GM21619 (cell line): Measurements from ENCODE around the gene EIF5A.

Experiments used
- ATAC-seq: cut with Tn5 transposase; IDR thresholded peaks from one replicate; pipeline ENCODE4 v1.9.1; 2021; ENCODE audit not compliant: unreplicated experiment

The EIF5A gene

DNA sequence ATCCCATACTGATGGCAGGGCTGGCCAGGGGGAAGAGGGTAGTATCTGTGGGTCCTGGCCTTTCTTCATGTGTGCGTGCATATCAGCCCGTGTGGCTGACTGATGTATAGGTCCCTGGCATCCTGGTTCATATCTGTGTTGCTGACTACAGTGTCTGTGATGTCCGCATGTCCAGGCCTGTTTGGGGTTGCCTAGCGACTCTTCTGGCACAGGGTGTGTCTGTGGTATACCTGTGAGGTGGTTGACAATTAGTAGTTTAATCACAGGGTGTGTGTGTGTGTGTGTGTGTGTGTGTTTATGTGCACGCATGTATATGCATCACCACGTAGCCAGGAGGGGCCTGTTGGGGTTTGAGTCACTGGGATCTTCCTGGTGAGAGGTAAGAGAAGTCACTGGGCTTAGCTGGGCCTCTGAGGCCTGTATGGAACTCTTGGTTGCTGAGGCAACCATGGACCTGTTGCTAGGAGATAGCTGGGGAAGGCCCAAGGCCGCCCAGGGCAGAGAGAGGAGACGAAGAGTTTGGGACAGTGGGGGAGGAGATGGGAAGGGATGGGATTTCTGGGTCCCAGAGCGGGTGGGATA lies 46.9 kb downstream of the EIF5A start:
- no peak for ATAC-seq

DNA sequence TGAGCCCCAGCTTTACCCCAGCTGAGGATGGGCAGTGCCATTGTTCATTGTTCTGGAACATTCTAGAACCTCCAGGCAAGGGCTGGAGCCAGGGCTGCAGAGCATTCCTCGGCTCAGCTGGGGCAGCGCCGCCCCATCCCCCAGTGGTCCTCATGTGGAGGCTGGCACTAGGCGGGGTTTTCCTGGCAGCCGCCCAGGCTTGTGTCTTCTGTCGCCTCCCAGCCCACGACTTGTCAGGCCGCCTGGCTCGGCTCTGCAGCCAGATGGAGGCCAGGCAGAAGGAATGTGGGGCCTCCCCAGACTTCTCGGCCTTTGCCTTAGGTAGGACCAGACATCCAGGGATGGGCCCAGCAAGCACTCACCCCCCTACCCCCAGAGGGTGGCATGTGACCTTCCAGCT lies 47.6 kb downstream of the EIF5A start, which contains the start of gene TMEM95:
Gene TMEM95 (plus strand): TSS at position 104 of the 400 bp plus-strand sequence. CDS start 49 bp downstream, at position 153.
- no peak for ATAC-seq

DNA sequence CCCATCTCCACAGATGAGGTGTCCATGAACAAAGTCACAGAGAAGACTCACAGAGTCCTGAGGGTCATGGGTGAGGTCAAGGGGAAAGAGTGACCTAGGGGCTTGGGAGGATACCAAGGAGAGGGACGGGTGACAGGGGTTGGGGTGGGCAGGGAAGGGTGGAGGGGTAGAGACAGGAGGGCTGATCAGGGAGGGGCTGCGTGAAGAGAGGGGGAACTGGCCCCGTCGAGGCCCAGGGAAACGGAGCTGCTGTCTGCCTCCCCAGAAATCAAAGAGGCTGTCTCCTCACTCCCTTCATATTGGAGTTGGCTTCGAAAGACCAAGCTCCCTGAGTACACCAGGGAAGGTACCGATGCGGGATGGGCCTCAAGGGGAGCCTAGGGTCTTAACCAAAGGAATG lies 48.1 kb downstream of the EIF5A start:
- ATAC-seq = no peak

GRCh38 chr17:7356072-7356549 lies 48.7 kb downstream of the EIF5A start:
- no peak for ATAC-seq

- no peak for ATAC-seq
These were observed 49.3 kb downstream of the EIF5A start for GRCh38 chr17:7356756-7357155.

DNA sequence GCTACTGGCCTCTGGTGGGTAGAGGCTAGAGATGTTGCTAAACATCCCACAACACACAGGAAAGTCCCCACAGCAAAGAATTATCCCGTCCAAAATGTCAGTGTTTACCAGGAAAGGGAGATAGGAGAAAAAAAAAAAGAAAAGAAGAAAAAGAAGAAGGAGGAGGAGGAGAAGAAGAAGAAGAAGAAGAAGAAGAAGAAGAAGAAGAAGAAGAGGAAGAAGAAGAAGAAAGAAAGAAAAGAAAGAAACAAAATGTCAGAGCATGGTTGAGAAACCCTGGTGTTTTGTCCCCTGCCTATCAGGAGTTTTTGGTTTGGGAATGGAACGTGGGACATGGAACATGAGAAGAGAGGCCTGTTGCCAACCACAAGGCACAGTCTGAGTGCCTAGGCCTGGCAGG lies 50.0 kb downstream of the EIF5A start:
- ATAC-seq = no peak

- ATAC-seq = no peak
These were observed 54.5 kb downstream of the EIF5A start for GRCh38 chr17:7361906-7362305.
